Measurements from ENCODE around the gene CBX1.
"Not testable (repeated sequence)": the region's sequence is repeated elsewhere in the genome, so short reads cannot be mapped to it uniquely, and the experiment has no call there.

Gene CBX1

GRCh38 chr17:48122665-48123045, 21.4 kb upstream of the CBX1 start:
- no peak for DNase-seq

- no peak for DNase-seq
Measured at GRCh38 chr17:48121923-48122664, 20.8 kb upstream of the CBX1 start.

GRCh38 chr17:48113201-48113676, 12.0 kb upstream of the CBX1 start:
- DNase-seq: peak; percentile 58

- DNase-seq: no peak
Measured at GRCh38 chr17:48111937-48112241, 10.6 kb upstream of the CBX1 start.

- DNase-seq: no peak
Measured at GRCh38 chr17:48110761-48111160, 9.5 kb upstream of the CBX1 start.

GRCh38 chr17:48107137-48108055, 6.1 kb upstream of the CBX1 start, which contains the start of gene SNX11:
SNX11 (plus strand) TSS chr17:48107766; CDS start chr17:48112044, 4,278 bp downstream.
- DNase-seq: peak; percentile 94

GRCh38 chr17:48106802-48107136, 5.5 kb upstream of the CBX1 start:
- no peak for DNase-seq

GRCh38 chr17:48104440-48104839, 3.2 kb upstream of the CBX1 start:
- no peak for DNase-seq

GRCh38 chr17:48102798-48103715, 1.8 kb upstream of the CBX1 start:
- peak; percentile 64 for DNase-seq

- DNase-seq: no peak
Measured at GRCh38 chr17:48102043-48102750, 919 bp upstream of the CBX1 start.

GRCh38 chr17:48100591-48101011, 677 bp downstream of the CBX1 start:
- no peak for DNase-seq

- DNase-seq: no peak
Measured at GRCh38 chr17:48100160-48100559, 1.1 kb downstream of the CBX1 start.

GRCh38 chr17:48095611-48096010, 5.7 kb downstream of the CBX1 start:
- DNase-seq: no peak

- no peak for DNase-seq
Measured at GRCh38 chr17:48093341-48094045, 7.8 kb downstream of the CBX1 start.

- DNase-seq: no peak
Measured at GRCh38 chr17:48084932-48085331, 16.3 kb downstream of the CBX1 start.

- no peak for DNase-seq
Measured at GRCh38 chr17:48081858-48082257, 19.4 kb downstream of the CBX1 start.

GRCh38 chr17:48077152-48077551, 24.1 kb downstream of the CBX1 start:
- DNase-seq: not testable (repeated sequence)

- DNase-seq: peak; percentile 81
Measured at GRCh38 chr17:48074322-48075081, 26.8 kb downstream of the CBX1 start.

GRCh38 chr17:48073566-48074094, 27.6 kb downstream of the CBX1 start:
- DNase-seq: not testable (repeated sequence)

GRCh38 chr17:48072811-48073210, 28.5 kb downstream of the CBX1 start:
- DNase-seq: not testable (repeated sequence)

- no peak for DNase-seq
Measured at GRCh38 chr17:48071654-48072053, 29.6 kb downstream of the CBX1 start.

Measured in CD4-positive, alpha-beta T cell treated with Interleukin-21 for 1 hour (primary cell).